A673 (cell line): ENCODE data around the gene TEX55.

ENCODE experiments used
- EZH2 ChIP-seq: fragments of 200-600 bp; sonication (generic); IDR thresholded peaks from 2 replicates; pipeline ENCODE4 v1.6.1; 2017; ENCODE audit warnings: borderline replicate concordance, low read depth, mild to moderate bottlenecking, mixed read lengths, antibody characterized with exemption, low read length; ENCODE audit not compliant: poor library complexity, severe bottlenecking
- TF ChIP-seq, protein P1 (sequence below): fragments of 300-800, 200-600 bp; sonication (generic); conservative IDR thresholded peaks from 2 replicates; pipeline ENCODE4 v1.5.1; 2017; ENCODE audit warnings: low read depth, mild to moderate bottlenecking, antibody characterized with exemption, low read length, moderate library complexity, mixed read lengths

GRCh38 chr3:119195151-119195476 is 49.1 kb downstream of the TEX55 start:
- TF ChIP-seq, protein P1, sequence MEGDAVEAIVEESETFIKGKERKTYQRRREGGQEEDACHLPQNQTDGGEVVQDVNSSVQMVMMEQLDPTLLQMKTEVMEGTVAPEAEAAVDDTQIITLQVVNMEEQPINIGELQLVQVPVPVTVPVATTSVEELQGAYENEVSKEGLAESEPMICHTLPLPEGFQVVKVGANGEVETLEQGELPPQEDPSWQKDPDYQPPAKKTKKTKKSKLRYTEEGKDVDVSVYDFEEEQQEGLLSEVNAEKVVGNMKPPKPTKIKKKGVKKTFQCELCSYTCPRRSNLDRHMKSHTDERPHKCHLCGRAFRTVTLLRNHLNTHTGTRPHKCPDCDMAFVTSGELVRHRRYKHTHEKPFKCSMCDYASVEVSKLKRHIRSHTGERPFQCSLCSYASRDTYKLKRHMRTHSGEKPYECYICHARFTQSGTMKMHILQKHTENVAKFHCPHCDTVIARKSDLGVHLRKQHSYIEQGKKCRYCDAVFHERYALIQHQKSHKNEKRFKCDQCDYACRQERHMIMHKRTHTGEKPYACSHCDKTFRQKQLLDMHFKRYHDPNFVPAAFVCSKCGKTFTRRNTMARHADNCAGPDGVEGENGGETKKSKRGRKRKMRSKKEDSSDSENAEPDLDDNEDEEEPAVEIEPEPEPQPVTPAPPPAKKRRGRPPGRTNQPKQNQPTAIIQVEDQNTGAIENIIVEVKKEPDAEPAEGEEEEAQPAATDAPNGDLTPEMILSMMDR: no peak
- TF ChIP-seq EZH2: no peak
